HG02798 (cell line): ENCODE data around the gene SPDYC.

Experiments
- ATAC-seq: cut with Tn5 transposase; IDR thresholded peaks from one replicate; pipeline ENCODE4 v1.9.1; 2021; ENCODE audit warnings: mild to moderate bottlenecking; ENCODE audit not compliant: unreplicated experiment, poor library complexity

SPDYC gene

GRCh38 chr11:65170058-65170534 lies at the start of gene SPDYC:
Gene SPDYC (plus strand): TSS chr11:65170233. CDS start chr11:65171358, 1,125 bp downstream.
- no peak for ATAC-seq

- ATAC-seq = no peak
These were observed 49.2 kb upstream of the SPDYC start for GRCh38 chr11:65120831-65121230.

- no peak for ATAC-seq
These were observed 48.6 kb upstream of the SPDYC start for GRCh38 chr11:65121447-65121864.

GRCh38 chr11:65121865-65122696 lies 48.0 kb upstream of the SPDYC start, which contains the start of the genes FAU and MRPL49:
Gene FAU (minus strand): TSS chr11:65122134. CDS start chr11:65121813, 321 bp downstream.
Gene MRPL49 (plus strand): TSS chr11:65122321. CDS start chr11:65122347, 26 bp downstream.
- peak; percentile 77 for ATAC-seq

- ATAC-seq = no peak
These were observed 45.4 kb upstream of the SPDYC start for GRCh38 chr11:65124480-65125196.

GRCh38 chr11:65125197-65126056 lies 44.6 kb upstream of the SPDYC start:
- ATAC-seq = no peak

GRCh38 chr11:65126624-65127274 lies 43.3 kb upstream of the SPDYC start:
- no peak for ATAC-seq

GRCh38 chr11:65127473-65128181 lies 42.4 kb upstream of the SPDYC start:
- no peak for ATAC-seq

- ATAC-seq = no peak
These were observed 41.6 kb upstream of the SPDYC start for GRCh38 chr11:65128182-65129145.

GRCh38 chr11:65129649-65130441 lies 40.2 kb upstream of the SPDYC start:
- ATAC-seq = no peak

- ATAC-seq = no peak
These were observed 39.2 kb upstream of the SPDYC start for GRCh38 chr11:65130631-65131416.

- no peak for ATAC-seq
These were observed 38.6 kb upstream of the SPDYC start for GRCh38 chr11:65131417-65131776.

GRCh38 chr11:65131895-65132237 lies 38.2 kb upstream of the SPDYC start:
- ATAC-seq = no peak

GRCh38 chr11:65132238-65132987 lies 37.6 kb upstream of the SPDYC start:
- peak; percentile 33 for ATAC-seq

- ATAC-seq = peak; percentile 24
These were observed 36.9 kb upstream of the SPDYC start for GRCh38 chr11:65132988-65133700.
